ENCODE data around the gene C2orf68.
"Not testable (repeated sequence)": the region's sequence is repeated elsewhere in the genome, so short reads cannot be mapped to it uniquely, and the experiment has no call there.

- TF ChIP-seq TCF4 (CRISPR knock-in tag; IDR thresholded peaks at IDR 0.05; ENCODE audit: borderline replicate concordance); CREB5 (CRISPR knock-in tag; IDR thresholded peaks at IDR 0.05; ENCODE audit: low read depth); POU6F1 (CRISPR knock-in tag; IDR thresholded peaks at IDR 0.05; ENCODE audit: borderline replicate concordance, low read depth); ZFP30 (CRISPR knock-in tag; IDR thresholded peaks at IDR 0.05); ESRRG (CRISPR knock-in tag; IDR thresholded peaks at IDR 0.05): not testable (repeated sequence)
These were observed 5.9 kb upstream of the C2orf68 start for GRCh38 chr2:85617723-85618122.

Data from SK-N-SH treated with all-trans-retinoic acid at 6 μM for 48 hours (cell line).